ENCODE measurements around the gene ONECUT2. TPM values are rescaled to one million over a fixed set of nuclear protein-coding genes. Genes with fewer than 3 reads are reported as not detected.
A peak's percentile ranks its signal among the peaks of the same experiment; 100 is the strongest.

The ONECUT2 gene
- total RNA-seq, 1 experiment from 2014 or later: 0.86 TPM

DNA sequence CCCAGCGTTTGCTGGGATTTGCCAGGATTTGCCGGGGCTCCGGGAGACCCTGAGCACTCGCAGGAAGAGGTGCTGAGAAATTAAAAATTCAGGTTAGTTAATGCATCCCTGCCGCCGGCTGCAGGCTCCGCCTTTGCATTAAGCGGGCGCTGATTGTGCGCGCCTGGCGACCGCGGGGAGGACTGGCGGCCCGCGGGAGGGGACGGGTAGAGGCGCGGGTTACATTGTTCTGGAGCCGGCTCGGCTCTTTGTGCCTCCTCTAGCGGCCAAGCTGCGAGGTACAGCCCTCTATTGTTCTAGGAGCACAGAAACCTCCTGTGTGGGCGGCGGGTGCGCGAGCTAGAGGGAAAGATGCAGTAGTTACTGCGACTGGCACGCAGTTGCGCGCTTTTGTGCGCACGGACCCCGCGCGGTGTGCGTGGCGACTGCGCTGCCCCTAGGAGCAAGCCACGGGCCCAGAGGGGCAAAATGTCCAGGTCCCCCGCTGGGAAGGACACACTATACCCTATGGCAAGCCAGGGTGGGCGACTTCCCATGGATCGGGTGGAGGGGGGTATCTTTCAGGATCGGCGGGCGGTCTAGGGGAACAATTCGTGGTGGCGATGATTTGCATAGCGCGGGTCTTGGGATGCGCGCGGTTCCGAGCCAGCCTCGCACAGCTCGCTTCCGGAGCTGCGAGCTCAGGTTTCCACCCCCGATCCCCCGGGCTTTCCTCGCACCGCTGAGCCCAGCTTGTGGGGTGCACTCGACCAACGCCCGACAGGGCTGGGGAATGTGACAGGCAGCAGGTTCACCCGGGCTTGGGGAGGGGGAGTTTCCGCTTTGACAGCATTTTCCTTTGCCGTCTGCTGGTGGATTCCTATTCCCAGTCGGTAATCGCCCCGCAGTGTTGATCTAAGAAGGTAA lies 2.8 kb downstream of the ONECUT2 start:
- POLR2A ChIA-PET: no interaction called here

GRCh38 chr18:57438743-57439608 lies 3.8 kb downstream of the ONECUT2 start:
- peaks cover 8% of the 10 kb centered on the region for H3K27me3 Mint-ChIP-seq (ENCODE audit: insufficient read depth, unreplicated experiment)

More for the DNA sequence above, 2.8 kb downstream of the ONECUT2 start:
- Mint-ChIP-seq H3K4me1 (ENCODE audit: low read depth, unreplicated experiment) (no peaks in the 10 kb centered on the region), H3K27me3 (ENCODE audit: insufficient read depth, unreplicated experiment) (peaks cover 11% of the 10 kb centered on the region), H3K27ac (ENCODE audit: unreplicated experiment) (no peak overlapping the region), H3K4me3 (ENCODE audit: unreplicated experiment) (peak overlapping the region; percentile 76), H3K9me3 (ENCODE audit: unreplicated experiment) (no peaks in the 10 kb centered on the region), H3K36me3 (ENCODE audit: insufficient read depth, unreplicated experiment) (peaks cover 5% of the 10 kb centered on the region)
- DNase-seq: peak; percentile 64 to 73
- CTCF ChIA-PET: interaction anchor here (1.0 to 1.5 kb wide), 2 partner anchors 121 to 569 kb away, joined by 3 to 7 read pairs; no protein-coding TSS in a partner anchor
- no peaks in the 10 kb centered on the region for H3K9me3 ChIP-seq
- no TSS peak for BruUV-seq (replicated peaks)
- peak overlapping the region; percentile 50 for H3K4me3 ChIP-seq (ENCODE audit: low read depth, low read length)
- H3K27me3 ChIP-seq (replicated peaks; ENCODE audit: control insufficient read depth, insufficient read depth, low read length): no peaks in the 10 kb centered on the region
- intact Hi-C loops (cut with micrococcal nuclease; ENCODE audit: unreplicated experiment): loop anchor here (1.0 to 5.0 kb wide), 4 partner anchors 124 to 691 kb away; no protein-coding TSS in a partner anchor
- TF ChIP-seq, protein P1, sequence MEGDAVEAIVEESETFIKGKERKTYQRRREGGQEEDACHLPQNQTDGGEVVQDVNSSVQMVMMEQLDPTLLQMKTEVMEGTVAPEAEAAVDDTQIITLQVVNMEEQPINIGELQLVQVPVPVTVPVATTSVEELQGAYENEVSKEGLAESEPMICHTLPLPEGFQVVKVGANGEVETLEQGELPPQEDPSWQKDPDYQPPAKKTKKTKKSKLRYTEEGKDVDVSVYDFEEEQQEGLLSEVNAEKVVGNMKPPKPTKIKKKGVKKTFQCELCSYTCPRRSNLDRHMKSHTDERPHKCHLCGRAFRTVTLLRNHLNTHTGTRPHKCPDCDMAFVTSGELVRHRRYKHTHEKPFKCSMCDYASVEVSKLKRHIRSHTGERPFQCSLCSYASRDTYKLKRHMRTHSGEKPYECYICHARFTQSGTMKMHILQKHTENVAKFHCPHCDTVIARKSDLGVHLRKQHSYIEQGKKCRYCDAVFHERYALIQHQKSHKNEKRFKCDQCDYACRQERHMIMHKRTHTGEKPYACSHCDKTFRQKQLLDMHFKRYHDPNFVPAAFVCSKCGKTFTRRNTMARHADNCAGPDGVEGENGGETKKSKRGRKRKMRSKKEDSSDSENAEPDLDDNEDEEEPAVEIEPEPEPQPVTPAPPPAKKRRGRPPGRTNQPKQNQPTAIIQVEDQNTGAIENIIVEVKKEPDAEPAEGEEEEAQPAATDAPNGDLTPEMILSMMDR (IDR thresholded peaks at IDR 0.05; ENCODE audit: insufficient read depth in 1 of 2, low read depth in 1 of 2, low read length in 1 of 2, severe bottlenecking in 1 of 2, unreplicated experiment in 1 of 2): peak; percentile 58 to 72
- H3K36me3 ChIP-seq (ENCODE audit: control insufficient read depth, insufficient read depth, low read length): no peaks in the 10 kb centered on the region
- no peaks in the 10 kb centered on the region for H3K4me1 ChIP-seq

More at GRCh38 chr18:57438743-57439608, 3.8 kb downstream of the ONECUT2 start:
- Histone ChIP-seq H3K9me3 (no peaks in the 10 kb centered on the region), H3K36me3 (ENCODE audit: control insufficient read depth, insufficient read depth, low read length) (no peaks in the 10 kb centered on the region), H3K4me3 (ENCODE audit: low read depth, low read length) (no peak overlapping the region), H3K4me1 (no peaks in the 10 kb centered on the region), H3K27me3 (replicated peaks; ENCODE audit: control insufficient read depth, insufficient read depth, low read length) (no peaks in the 10 kb centered on the region)
- peaks cover 5% of the 10 kb centered on the region for H3K36me3 Mint-ChIP-seq (ENCODE audit: insufficient read depth, unreplicated experiment)
- no peaks in the 10 kb centered on the region for H3K9me3 Mint-ChIP-seq (ENCODE audit: unreplicated experiment)
- BruUV-seq (replicated peaks): no TSS peak
- H3K27ac Mint-ChIP-seq (ENCODE audit: unreplicated experiment): no peak overlapping the region
- TF ChIP-seq, protein P1 (IDR thresholded peaks at IDR 0.05; ENCODE audit: insufficient read depth in 1 of 2, low read depth in 1 of 2, low read length in 1 of 2, severe bottlenecking in 1 of 2, unreplicated experiment in 1 of 2): peak in 1 of 2 experiments; percentile 19
- POLR2A ChIA-PET: no interaction called here
- H3K4me3 Mint-ChIP-seq (ENCODE audit: unreplicated experiment): peak overlapping the region; percentile 76
- CTCF ChIA-PET: interaction anchor here (1.5 kb wide), 1 partner anchor 570 kb away, joined by 7 read pairs; no protein-coding TSS in a partner anchor
- intact Hi-C loops (cut with micrococcal nuclease; ENCODE audit: unreplicated experiment): loop anchor here (1.0 to 5.0 kb wide), 4 partner anchors 123 to 692 kb away; no protein-coding TSS in a partner anchor
- DNase-seq: peak in 1 of 2 experiments; percentile 23
- H3K4me1 Mint-ChIP-seq (ENCODE audit: low read depth, unreplicated experiment): no peaks in the 10 kb centered on the region
